ENCODE data around the gene ADISSP.
A peak's percentile ranks its signal among the peaks of the same experiment; 100 is the strongest.

The ADISSP gene

GRCh38 chr20:3767427-3768341 lies at the start of gene ADISSP:
Gene ADISSP, minus strand, starts transcription at chr20:3767753. Its CDS starts 7,653 bp downstream, at chr20:3760100.
- TF ChIP-seq CTCF (IDR thresholded peaks at IDR 0.05; ENCODE audit: low read depth, low read length): no peak
- peak within 1 kb of the TSS; percentile 70 for H3K4me3 ChIP-seq (ENCODE audit: low read depth, low read length)

DNA sequence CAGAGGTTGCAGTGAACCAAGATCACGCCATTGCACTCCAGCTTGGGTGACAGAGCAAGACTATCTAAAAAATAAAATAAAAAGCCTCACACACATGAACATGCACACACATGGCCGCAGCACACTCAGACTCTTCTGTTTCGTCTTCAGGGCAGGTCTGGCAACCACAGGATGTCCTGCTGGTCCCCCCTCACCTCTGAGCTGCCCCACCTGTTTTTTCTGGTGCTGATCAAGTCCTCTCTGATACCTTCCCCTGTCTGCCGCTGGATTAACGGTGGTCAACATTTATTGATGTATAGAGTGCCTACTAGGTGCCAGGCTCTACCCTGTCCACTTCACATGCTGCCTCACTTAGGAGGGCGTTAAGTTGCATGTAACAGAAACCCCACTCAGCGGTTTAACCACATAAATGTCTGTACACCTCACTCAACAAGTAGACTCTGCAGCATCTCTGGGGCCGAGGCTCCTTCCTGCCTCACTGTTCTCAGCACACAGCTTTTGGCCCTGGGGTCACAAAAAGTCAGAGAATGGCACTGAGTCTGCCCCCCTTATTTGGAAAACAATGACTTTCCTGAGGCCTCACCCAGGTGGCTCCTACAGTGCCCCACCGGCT lies 48.3 kb upstream of the ADISSP start:
- no peak overlapping the region for H3K4me3 ChIP-seq (ENCODE audit: low read depth, low read length)
- no peak for TF ChIP-seq CTCF (IDR thresholded peaks at IDR 0.05; ENCODE audit: low read depth, low read length)

- no peak for TF ChIP-seq CTCF (IDR thresholded peaks at IDR 0.05; ENCODE audit: low read depth, low read length)
- H3K4me3 ChIP-seq (ENCODE audit: low read depth, low read length): no peak overlapping the region
Measured at GRCh38 chr20:3814928-3815495, 47.5 kb upstream of the ADISSP start.

GRCh38 chr20:3813848-3814581 lies 46.5 kb upstream of the ADISSP start:
- TF ChIP-seq CTCF (IDR thresholded peaks at IDR 0.05; ENCODE audit: low read depth, low read length): no peak
- no peak overlapping the region for H3K4me3 ChIP-seq (ENCODE audit: low read depth, low read length)

GRCh38 chr20:3812975-3813847 lies 45.7 kb upstream of the ADISSP start:
- TF ChIP-seq CTCF (IDR thresholded peaks at IDR 0.05; ENCODE audit: low read depth, low read length): no peak
- H3K4me3 ChIP-seq (ENCODE audit: low read depth, low read length): no peak overlapping the region

DNA sequence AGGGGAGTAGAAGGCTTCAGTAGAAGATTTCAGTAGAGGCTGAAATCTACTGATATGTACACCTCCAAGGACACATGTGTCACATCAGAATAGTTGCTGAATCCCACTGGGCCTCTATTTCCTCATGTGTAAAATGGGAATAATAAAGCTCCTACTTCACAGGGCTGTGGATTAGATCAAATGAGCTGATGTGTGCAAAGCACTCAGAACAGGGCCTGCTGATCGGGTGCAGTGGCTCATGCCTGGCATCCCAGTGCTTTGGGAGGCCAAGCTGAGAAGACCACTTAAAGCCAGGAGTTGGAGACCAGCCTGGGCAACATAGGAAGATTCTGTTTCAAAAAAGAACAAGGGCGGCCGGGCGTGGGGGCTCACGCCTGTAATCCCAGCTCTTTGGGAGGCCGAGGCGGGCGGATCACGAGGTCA lies 44.7 kb upstream of the ADISSP start:
- no peak for TF ChIP-seq CTCF (IDR thresholded peaks at IDR 0.05; ENCODE audit: low read depth, low read length)
- H3K4me3 ChIP-seq (ENCODE audit: low read depth, low read length): no peak overlapping the region
